GM12878 (cell line): ENCODE measurements around the gene BPIFB4. TPM values are rescaled to one million over a fixed set of nuclear protein-coding genes. Genes with fewer than 3 reads are reported as not detected.

Source experiments
- ATAC-seq: fragments of 200-7000 bp; cut with Tn5 transposase; 3 replicates; pipeline ENCODE4 v1.9.1; 2020; ENCODE audit warnings: mild to moderate bottlenecking, moderate library complexity
- BruUV-seq: library from RNA; stranded (reverse); fragments of 400-500 nt; replicated peaks from 2 replicates; lab custom pipeline; 2021; lab: Mats Ljungman, UMichigan
- CTCF ChIA-PET: fragments of 300-600 bp; sonication (Branson Sonifier 250); formaldehyde crosslinking; extraction: SDS; loops from one replicate; lab custom pipeline; 2021; ENCODE audit warnings: inconsistent platforms; lab: Yijun Ruan, JAX
- POLR2A ChIA-PET: fragments of 350-600 bp; formaldehyde crosslinking; extraction: SDS; loops from one replicate; lab custom pipeline; 2021; ENCODE audit warnings: inconsistent platforms; lab: Charles Lee
- RAD21 ChIA-PET: fragments of 300-600 bp; sonication (Branson Sonifier 250); formaldehyde crosslinking; loops from one replicate; lab custom pipeline; 2023; ENCODE audit warnings: antibody characterized with exemption; ENCODE audit not compliant: unreplicated experiment; lab: Charles Lee
- SMC1A ChIA-PET: fragments of 300-600 bp; sonication (Branson Sonifier 250); formaldehyde crosslinking; loops from one replicate; lab custom pipeline; 2023; ENCODE audit not compliant: unreplicated experiment, uncharacterized antibody; lab: Charles Lee
- DNase-seq: peaks from one replicate; pipeline ENCODE4 v3.0.0-alpha.2; 2011; ENCODE audit warnings: low read depth, low spot score
- FAIRE-seq: peaks from 3 replicates; lab custom pipeline; 2011; peaks lifted over from hg19 to GRCh38; lab: Jason Lieb, UNC
- H2AFZ ChIP-seq: 2 replicates; pipeline ENCODE4 v1.6.0; 2011; ENCODE audit warnings: low read depth, low read length, control low read depth; ENCODE audit not compliant: control insufficient read depth
- H3K27ac ChIP-seq: 2 replicates; pipeline ENCODE4 v1.5.1; 2011; ENCODE audit warnings: control low read depth; ENCODE audit not compliant: control insufficient read depth, insufficient read depth
- H3K27me3 ChIP-seq, 2 experiments: replicated peaks in 1 of 2; 2 replicates each; pipeline versions ENCODE4 v1.6.0 to v1.6.1; 2011; ENCODE audit warnings: low read length in 1 of 2; ENCODE audit not compliant: control insufficient read depth in 2 of 2, insufficient read depth in 2 of 2
- H3K36me3 ChIP-seq, 2 experiments: 2 replicates each; pipeline ENCODE4 v1.5.1; 2011; ENCODE audit warnings: low read length in 1 of 2; ENCODE audit not compliant: control insufficient read depth in 2 of 2, insufficient read depth in 2 of 2
- H3K4me1 ChIP-seq: 2 replicates; pipeline ENCODE4 v1.6.1; 2011; ENCODE audit warnings: mild to moderate bottlenecking, low read length, moderate library complexity, mixed read lengths; ENCODE audit not compliant: control insufficient read depth, insufficient read depth
- H3K4me2 ChIP-seq: 2 replicates; pipeline ENCODE4 v1.6.0; 2011; ENCODE audit warnings: control low read depth; ENCODE audit not compliant: control insufficient read depth, insufficient read depth
- H3K4me3 ChIP-seq: fragments of 200-600 bp; sonication (generic); 2 replicates; pipeline ENCODE4 v1.5.1; 2016
- H3K79me2 ChIP-seq: 2 replicates; pipeline ENCODE4 v1.6.0; 2011; ENCODE audit warnings: low read length; ENCODE audit not compliant: control insufficient read depth, insufficient read depth
- H3K9ac ChIP-seq: 2 replicates; pipeline ENCODE4 v1.8.0; 2011; ENCODE audit warnings: low read length, control low read depth, mixed read lengths; ENCODE audit not compliant: control insufficient read depth, insufficient read depth
- H3K9me3 ChIP-seq: replicated peaks from 3 replicates; pipeline ENCODE4 v1.5.1; 2011; ENCODE audit warnings: mild to moderate bottlenecking, low read length; ENCODE audit not compliant: control insufficient read depth, insufficient read depth
- H4K20me1 ChIP-seq: 2 replicates; pipeline ENCODE4 v1.6.0; 2011; ENCODE audit not compliant: control insufficient read depth, insufficient read depth
- BACH1 ChIP-seq: fragments of 450-650 bp; IDR thresholded peaks from 2 replicates; pipeline ENCODE4 v1.6.1; 2017; ENCODE audit warnings: mild to moderate bottlenecking, borderline replicate concordance
- CBX5 ChIP-seq: sonication (generic); IDR thresholded peaks from 2 replicates; pipeline ENCODE4 v1.6.1; 2016; ENCODE audit warnings: low read depth, moderate library complexity, mild to moderate bottlenecking, inconsistent platforms
- EGR1 ChIP-seq, 2 experiments: IDR thresholded peaks; 1 replicate in 1 of 2; 2 replicates in 1 of 2; pipeline ENCODE4 v1.6.1; 2011 to 2012; ENCODE audit warnings: low read depth in 2 of 2, low read length in 2 of 2, borderline replicate concordance in 1 of 2, mild to moderate bottlenecking in 1 of 2, moderate library complexity in 1 of 2
- GABPA ChIP-seq: IDR thresholded peaks from 2 replicates; pipeline ENCODE4 v1.6.1; 2014; ENCODE audit warnings: antibody characterized with exemption, low read depth, mild to moderate bottlenecking, inconsistent platforms
- MAX ChIP-seq: IDR thresholded peaks from 2 replicates; pipeline ENCODE4 v1.6.1; 2012; ENCODE audit warnings: low read depth, low read length, improper control_type of control experiment
- MXI1 ChIP-seq: fragments of 150-350 bp; IDR thresholded peaks from 2 replicates; pipeline ENCODE4 v1.6.1; 2011; ENCODE audit warnings: low read depth, mild to moderate bottlenecking, inconsistent platforms, low read length, improper control_type of control experiment
- NR2F1 ChIP-seq: fragments of 450-650 bp; conservative IDR thresholded peaks from 2 replicates; pipeline ENCODE4 v1.6.1; 2017; ENCODE audit warnings: mild to moderate bottlenecking
- RELA ChIP-seq: fragments of 450-650 bp; IDR thresholded peaks from 2 replicates; pipeline ENCODE4 v1.8.0; 2014; ENCODE audit warnings: borderline replicate concordance; ENCODE audit not compliant: partially characterized antibody
- SP1 ChIP-seq: IDR thresholded peaks from one replicate; pipeline ENCODE4 v1.6.1; 2011; ENCODE audit warnings: low read depth, low read length
- ZNF687 ChIP-seq: fragments of 450-650 bp; IDR thresholded peaks from 2 replicates; pipeline ENCODE4 v1.6.1; 2017; ENCODE audit warnings: mild to moderate bottlenecking, moderate library complexity
- WGBS: methylation state at CpG from one replicate; pipeline ENCODE4 v1.1.6; 2016; ENCODE audit warnings: low lambda C conversion rate; ENCODE audit not compliant: insufficient replicate concordance, insufficient coverage; ENCODE audit errors: missing lambda C conversion rate; 5-methylcytosine and 5-hydroxymethylcytosine counted together
- in situ Hi-C: fragments of 300-500 bp; cut with MboI; formaldehyde crosslinking; loops from 9 replicates; pipeline ENCODE4 v1.14.3; 2018; ENCODE audit warnings: mixed read lengths
- intact Hi-C: fragments of 100-400 bp; cut with micrococcal nuclease; formaldehyde crosslinking; loops from one replicate; pipeline ENCODE4 v1.14.2; 2022; ENCODE audit not compliant: unreplicated experiment
- polyA plus RNA-seq, 11 experiments: library from polyadenylated mRNA; depleted of rRNA in 4 of 11; unstranded in 6 of 11; stranded (reverse) in 5 of 11; fragments of >200 nt; fragmentation: Nextera tagmentation in 4 of 11; fragmentation: Illumina TruSeq in 1 of 11; extraction: Ambion mirVana in 4 of 11; extraction: Trizol in 1 of 11; gene quantifications; 1 replicate in 1 of 11; 2 replicates in 10 of 11; pipeline versions ENCODE4 v1.2.1 to v1.2.3, GENCODE V29; 2011 to 2016; ENCODE audit warnings: inconsistent platforms in 2 of 11, missing spikeins in 2 of 11, low read depth in 1 of 11
- total RNA-seq, 4 experiments: library from RNA; depleted of rRNA in 3 of 4; stranded (reverse); fragments of >200 nt in 3 of 4; fragmentation: Illumina TruSeq in 1 of 4; extraction: Trizol in 1 of 4; gene quantifications; 2 replicates each; pipeline versions ENCODE4 v1.2.1 to v1.2.3, GENCODE V29; 2013 to 2021
- TF ChIP-seq, protein P1 (sequence below): fragments of 450-650 bp; IDR thresholded peaks from 2 replicates; pipeline ENCODE4 v1.6.1; 2017; ENCODE audit warnings: antibody characterized with exemption, mild to moderate bottlenecking, moderate library complexity

Gene BPIFB4
- total and polyA plus RNA-seq, 10 of the 15 experiments (the other 5 are each of a cell fraction or from before 2014, with no cell fraction given), result 0.12 TPM; not detected in 9

GRCh38 chr20:33072813-33073212 is 6.6 kb upstream of the BPIFB4 start:
- H3K27me3 ChIP-seq, result no peaks in the 10 kb centered on the region; a peak in 1 of 4 replicates
- no peak overlapping the region for H3K4me3 ChIP-seq
- H3K36me3 ChIP-seq, result no peaks in the 10 kb centered on the region
- no peak overlapping the region for H2AFZ ChIP-seq
- H4K20me1 ChIP-seq, result no peaks in the 10 kb centered on the region
- ATAC-seq (no peak), DNase-seq (no peak), FAIRE-seq (no peak)
- no peaks in the 10 kb centered on the region for H3K4me1 ChIP-seq
- in situ Hi-C loops (no loop called here), intact Hi-C loops (no loop called here)
- TF ChIP-seq RELA (no peak), ZNF687 (no peak), EGR1 (IDR thresholded peaks at IDR 0.05; ENCODE audit: borderline replicate concordance in 1 of 2, low read depth in 2 of 2, low read length in 2 of 2) (no peak), MXI1 (no peak), MAX (no peak), BACH1 (no peak), CBX5 (no peak), SP1 (no peak), GABPA (no peak), NR2F1 (no peak)
- TF ChIP-seq, protein P1, sequence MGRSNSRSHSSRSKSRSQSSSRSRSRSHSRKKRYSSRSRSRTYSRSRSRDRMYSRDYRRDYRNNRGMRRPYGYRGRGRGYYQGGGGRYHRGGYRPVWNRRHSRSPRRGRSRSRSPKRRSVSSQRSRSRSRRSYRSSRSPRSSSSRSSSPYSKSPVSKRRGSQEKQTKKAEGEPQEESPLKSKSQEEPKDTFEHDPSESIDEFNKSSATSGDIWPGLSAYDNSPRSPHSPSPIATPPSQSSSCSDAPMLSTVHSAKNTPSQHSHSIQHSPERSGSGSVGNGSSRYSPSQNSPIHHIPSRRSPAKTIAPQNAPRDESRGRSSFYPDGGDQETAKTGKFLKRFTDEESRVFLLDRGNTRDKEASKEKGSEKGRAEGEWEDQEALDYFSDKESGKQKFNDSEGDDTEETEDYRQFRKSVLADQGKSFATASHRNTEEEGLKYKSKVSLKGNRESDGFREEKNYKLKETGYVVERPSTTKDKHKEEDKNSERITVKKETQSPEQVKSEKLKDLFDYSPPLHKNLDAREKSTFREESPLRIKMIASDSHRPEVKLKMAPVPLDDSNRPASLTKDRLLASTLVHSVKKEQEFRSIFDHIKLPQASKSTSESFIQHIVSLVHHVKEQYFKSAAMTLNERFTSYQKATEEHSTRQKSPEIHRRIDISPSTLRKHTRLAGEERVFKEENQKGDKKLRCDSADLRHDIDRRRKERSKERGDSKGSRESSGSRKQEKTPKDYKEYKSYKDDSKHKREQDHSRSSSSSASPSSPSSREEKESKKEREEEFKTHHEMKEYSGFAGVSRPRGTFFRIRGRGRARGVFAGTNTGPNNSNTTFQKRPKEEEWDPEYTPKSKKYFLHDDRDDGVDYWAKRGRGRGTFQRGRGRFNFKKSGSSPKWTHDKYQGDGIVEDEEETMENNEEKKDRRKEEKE, result no peak
- ChIA-PET CTCF (no interaction called here), POLR2A (no interaction called here), SMC1A (no interaction called here), RAD21 (no interaction called here)
- no peaks in the 10 kb centered on the region for H3K9me3 ChIP-seq
- H3K79me2 ChIP-seq, result no peaks in the 10 kb centered on the region
- no peak overlapping the region for H3K4me2 ChIP-seq
- no TSS peak for BruUV-seq
- WGBS, result 19% methylated on average over 2 of the region's 2 CpGs
- H3K27ac ChIP-seq, result no peak overlapping the region
- H3K9ac ChIP-seq, result no peak overlapping the region
